GM19351 (cell line): ENCODE results near the gene GCK.

Source experiments
- ATAC-seq: cut with Tn5 transposase; IDR thresholded peaks from one replicate; pipeline ENCODE4 v1.9.1; 2021; ENCODE audit warnings: mild to moderate bottlenecking, moderate library complexity; ENCODE audit not compliant: unreplicated experiment

The GCK gene

DNA sequence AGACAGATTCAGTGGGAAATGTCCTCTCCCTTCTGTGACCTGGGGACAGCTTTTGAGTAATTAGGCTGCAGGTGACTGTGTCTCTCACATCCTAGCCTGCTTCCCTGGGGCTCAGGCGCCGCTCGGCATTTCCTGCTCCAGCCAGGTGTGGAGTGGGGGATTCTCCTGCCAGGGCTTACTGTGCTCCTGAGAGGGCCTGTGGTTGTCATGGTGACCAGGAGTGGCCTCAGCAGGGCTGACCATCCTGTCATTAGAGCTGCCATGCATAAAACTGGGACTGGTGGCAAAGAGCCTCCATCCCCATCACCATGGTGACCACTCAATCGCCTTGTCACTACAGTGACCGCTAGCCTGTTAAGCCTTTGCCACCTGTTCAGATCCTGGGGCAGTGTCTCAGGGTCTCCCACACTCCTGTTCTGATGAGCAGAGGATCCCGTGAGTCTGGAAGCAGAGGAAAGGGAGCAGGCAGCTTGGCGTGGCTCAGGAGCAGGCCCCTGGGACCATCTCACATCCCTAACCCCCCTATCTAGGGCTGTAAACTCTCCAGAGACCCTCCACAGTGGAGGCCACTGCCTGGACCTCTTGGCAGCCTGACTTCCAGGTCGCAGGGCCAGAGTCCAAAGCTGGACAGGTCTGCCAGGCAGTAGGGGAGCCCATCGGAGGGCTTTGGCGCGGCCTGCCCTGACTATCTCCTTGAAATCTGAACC, at the start of gene GCK:
GCK (minus strand) TSS at position 154 of the 707 bp plus-strand sequence. CDS start 486 bp downstream, outside the sequence.
- ATAC-seq: no peak

DNA sequence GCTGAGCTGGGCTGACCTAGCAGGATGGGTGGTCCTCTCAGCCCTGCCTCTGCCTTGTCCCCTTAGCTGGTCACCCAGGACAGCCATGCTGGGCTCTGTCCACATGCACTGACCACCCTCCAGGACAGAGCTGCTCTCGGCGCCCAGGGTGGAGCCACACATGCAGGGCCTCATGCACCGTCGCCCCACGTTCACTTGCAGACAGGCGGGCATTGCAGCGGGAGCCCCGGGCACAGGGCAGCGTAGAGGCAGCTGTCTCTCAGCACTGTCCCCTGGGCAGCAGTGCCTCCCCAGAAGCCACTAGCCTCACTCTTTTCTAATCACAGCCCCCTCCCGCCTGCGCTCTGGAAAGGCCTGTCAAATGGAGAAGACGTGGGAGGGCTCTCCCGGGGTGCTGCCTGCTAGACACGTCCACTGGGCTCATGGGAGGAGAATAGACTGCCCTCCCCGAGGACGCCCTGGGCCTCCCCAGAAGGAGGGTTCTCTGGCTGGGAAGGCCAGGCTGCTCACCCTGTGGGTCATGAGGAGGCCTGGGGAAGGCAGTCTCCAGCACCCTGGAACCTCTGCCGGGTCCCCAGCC, 49.0 kb upstream of the GCK start:
- no peak for ATAC-seq

GRCh38 chr7:44237696-44238095, 48.5 kb upstream of the GCK start:
- no peak for ATAC-seq

- no peak for ATAC-seq
Observed at GRCh38 chr7:44236333-44236728, 47.1 kb upstream of the GCK start.

DNA sequence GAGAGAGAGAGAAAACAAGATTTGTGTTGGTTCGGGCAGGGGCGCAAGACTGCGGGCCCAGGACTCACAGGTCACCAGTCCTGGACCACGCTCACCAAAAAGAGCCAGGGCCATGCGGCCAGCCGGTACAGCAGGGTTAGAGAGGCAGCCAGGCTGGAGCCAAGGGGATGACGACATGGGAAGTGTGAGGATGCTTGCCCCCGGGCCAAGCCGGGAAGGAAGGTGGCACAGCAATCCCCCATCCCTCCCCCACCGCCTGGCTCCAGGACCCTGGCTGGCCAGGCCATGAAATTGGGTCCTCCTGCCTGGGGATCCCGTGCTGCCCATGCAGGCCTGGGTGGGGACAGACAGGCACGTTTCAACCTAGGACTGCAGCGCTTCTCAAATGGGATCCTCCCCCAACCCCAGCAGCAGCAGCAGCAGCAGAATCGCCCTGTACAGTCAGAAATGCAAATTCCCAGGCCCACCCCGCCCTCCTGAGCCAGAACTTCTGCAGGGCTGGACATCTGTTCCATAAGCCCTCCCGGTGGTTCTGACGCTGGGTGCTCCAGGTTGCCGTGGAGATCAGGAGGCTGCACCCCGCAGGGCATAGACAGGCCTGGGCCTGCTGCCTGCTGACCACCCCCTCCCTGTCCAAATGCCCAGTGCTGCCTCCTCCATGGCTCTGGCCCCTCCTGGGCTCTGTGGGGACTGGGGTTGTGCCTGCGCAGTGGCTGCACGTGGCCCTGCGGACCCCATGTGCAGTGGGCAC, 46.5 kb upstream of the GCK start:
- ATAC-seq: no peak

DNA sequence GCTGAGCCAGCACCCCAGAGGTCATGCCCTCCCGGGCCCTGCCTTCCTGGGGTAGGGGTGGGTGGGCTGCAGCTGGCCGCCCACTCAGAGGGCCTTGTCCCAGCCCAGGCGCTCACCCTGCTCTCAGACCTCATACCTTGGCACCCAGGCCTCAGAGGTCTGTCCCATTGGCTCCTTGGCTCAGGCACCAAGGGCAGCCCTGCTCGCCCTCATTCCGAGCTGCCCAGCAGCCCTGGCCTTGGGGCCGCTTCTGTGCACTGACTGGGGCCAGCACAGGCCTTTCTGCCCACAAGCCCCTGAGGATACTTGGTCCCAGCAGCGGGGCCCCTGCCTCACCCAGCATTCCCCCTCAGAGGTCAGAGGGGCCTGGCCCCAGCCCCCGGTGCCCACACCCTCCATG, 45.8 kb upstream of the GCK start:
- no peak for ATAC-seq

DNA sequence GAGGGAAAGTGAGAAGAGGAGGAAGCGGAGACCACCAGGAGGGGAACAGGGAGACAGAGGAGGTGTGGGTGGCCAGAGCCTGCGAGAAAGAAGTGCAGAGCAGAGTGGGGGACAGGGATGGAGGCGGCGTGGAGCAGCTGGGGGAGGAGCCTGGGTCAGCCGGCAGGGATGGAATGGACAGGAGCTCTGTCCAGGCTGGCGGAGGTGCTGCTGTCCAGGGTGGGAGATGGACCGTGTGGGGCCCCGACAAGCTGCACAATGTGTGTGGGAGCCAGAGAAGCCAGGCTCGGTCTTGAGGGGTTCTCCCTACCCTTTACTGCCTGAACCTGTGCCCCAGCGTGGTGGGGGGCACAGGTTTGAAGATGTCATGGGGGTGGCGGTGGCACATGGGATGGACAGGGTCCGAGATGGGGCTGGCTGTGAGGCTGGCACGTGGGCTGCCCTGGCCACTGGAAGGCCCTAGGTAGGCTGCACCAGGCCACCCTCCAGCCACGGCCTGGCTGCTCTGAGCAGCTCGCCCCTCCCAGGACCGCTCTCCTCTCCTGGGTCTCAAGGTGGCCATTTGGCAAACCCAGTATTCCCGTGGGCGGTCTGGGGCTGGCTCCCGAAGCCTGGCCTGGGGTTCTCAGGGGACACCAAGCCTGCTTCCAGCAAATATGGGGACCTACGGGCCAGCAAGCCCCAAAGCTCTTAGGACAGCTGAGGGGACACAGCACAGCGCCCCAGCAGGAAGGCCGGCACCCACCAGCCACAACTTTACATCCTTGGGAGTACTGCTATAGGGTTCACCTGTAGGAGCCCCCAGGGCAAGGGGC, 43.9 kb upstream of the GCK start:
- ATAC-seq: no peak

- no peak for ATAC-seq
Observed at GRCh38 chr7:44232396-44232795, 43.2 kb upstream of the GCK start.

DNA sequence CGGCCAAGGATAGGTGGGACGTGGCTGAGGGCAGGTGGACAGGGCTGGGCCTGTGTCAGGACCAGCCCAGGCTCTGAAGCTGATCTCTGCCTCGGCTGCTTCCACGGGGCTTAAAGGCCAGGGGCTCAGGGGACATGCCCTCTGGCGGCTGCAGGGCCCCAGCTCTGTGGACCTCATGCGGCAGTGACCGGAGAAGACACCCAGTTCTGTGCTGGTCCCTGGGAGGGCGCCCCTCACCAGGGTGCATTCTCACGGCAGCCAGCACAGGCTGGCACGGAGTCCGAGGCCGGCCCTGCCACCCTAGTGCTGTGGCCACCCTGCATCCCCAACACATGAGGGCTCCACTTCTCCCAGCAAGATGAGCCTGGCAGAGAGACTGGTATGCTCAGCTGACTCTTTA, 41.8 kb upstream of the GCK start:
- ATAC-seq: no peak

DNA sequence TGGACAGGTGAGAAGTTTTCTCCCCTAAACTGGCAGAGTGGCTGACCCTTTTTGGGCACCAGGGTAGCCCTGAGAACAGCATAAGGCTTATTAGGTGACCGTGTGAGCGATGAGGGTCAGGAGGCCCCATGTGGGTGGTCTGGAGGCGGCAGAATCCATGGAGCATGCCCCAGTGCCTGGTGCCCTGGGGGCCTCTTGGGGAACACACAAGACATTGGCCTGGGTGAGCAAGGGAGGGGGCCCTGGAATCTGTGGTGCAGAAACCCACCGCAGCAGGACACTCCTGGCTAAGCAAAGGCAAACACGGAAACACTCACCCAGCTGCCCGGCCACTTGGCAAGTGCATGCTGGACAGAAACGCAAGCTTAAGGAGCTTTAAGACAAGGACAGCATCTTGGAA, 41.0 kb upstream of the GCK start:
- ATAC-seq: no peak

GRCh38 chr7:44229546-44230105, 40.4 kb upstream of the GCK start:
- no peak for ATAC-seq

GRCh38 chr7:44228571-44229350, 39.5 kb upstream of the GCK start:
- no peak for ATAC-seq

DNA sequence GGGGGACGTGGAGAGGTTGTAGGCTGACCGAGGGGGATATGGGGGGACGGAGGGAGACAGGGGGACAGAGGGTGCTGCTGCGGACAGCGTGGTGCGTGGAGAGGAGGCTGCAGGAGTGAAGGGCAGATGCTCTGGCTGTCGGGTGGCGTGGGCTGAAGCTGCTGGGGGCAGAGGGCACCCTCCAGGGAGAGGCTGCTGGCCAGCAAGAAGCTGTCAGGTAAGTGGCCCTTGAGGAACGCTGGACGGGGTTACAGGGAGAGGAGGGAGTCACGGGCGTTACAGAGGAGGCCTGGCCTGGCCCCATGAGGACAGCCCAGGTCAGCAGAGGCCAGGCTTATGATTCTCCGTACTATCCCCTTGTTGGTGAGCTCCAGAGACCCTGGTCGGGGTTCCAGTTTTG, 38.7 kb upstream of the GCK start:
- no peak for ATAC-seq

GRCh38 chr7:44226396-44226753, 37.1 kb upstream of the GCK start:
- no peak for ATAC-seq

GRCh38 chr7:44225566-44226395, 36.5 kb upstream of the GCK start:
- no peak for ATAC-seq

DNA sequence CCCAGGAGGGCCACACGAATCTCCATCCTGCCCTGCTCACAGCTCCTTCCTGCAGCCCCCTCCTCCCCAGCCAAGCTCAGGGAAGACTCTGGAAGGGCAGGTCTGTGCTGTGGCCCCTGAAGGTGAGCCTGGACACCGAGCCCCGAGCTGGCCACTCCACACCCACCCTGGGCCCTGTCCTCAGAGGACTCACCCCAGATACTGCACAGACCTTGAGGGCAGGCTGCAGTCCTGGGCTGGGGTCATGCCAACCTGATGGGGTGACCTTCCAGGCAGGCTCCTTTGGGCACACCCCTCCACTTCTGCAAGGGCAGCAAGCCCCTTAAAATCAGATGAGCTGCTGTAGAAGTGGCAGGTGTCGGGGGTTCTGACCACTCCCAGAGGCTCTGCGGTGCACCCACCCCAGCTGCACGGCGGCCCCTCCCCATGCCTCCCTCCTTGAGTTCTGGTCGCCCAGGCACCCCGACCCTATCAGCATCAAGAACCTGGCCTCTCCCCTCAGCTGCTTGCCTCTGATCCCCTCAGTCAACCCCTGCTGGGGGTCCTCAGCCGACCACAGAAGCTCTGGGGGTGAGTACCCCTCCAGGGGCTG, 35.8 kb upstream of the GCK start:
- ATAC-seq: no peak

GRCh38 chr7:44224080-44224973, 35.1 kb upstream of the GCK start:
- ATAC-seq: no peak
